Loucy (cell line): Measurements from ENCODE around the gene SOD2.

ENCODE experiments used
- H2AFZ ChIP-seq: fragments of 200-600 bp; sonication (generic); 2 replicates; pipeline ENCODE4 v1.6.0; 2016; ENCODE audit warnings: antibody characterized with exemption, mild to moderate bottlenecking, low read length, moderate library complexity
- H3F3A ChIP-seq: fragments of 200-600 bp; 2 replicates; pipeline ENCODE4 v1.6.0; 2016; ENCODE audit warnings: antibody characterized with exemption, low read depth, mild to moderate bottlenecking
- H3K27me3 ChIP-seq: fragments of 200-600 bp; sonication (generic); 2 replicates; pipeline ENCODE4 v1.6.1; 2014; ENCODE audit warnings: low read length, mild to moderate bottlenecking; ENCODE audit not compliant: insufficient read depth, poor library complexity, severe bottlenecking
- H3K36me3 ChIP-seq: fragments of 200-600 bp; sonication (generic); 2 replicates; pipeline ENCODE4 v1.6.1; 2016; ENCODE audit warnings: low read length; ENCODE audit not compliant: insufficient read depth
- H3K4me1 ChIP-seq: fragments of 200-600 bp; sonication (generic); 2 replicates; pipeline ENCODE4 v1.5.1; 2014; ENCODE audit warnings: low read length, mild to moderate bottlenecking; ENCODE audit not compliant: insufficient read depth, poor library complexity, severe bottlenecking
- H3K4me2 ChIP-seq: fragments of 200-600 bp; sonication (generic); 2 replicates; pipeline ENCODE4 v1.6.0; 2014; ENCODE audit warnings: antibody characterized with exemption, low read length, low read depth, mild to moderate bottlenecking; ENCODE audit not compliant: poor library complexity, severe bottlenecking
- H3K4me3 ChIP-seq: fragments of 200-600 bp; sonication (generic); 2 replicates; pipeline ENCODE4 v1.5.1; 2014; ENCODE audit warnings: low read length, mild to moderate bottlenecking, mixed read lengths; ENCODE audit not compliant: poor library complexity, severe bottlenecking
- H3K79me2 ChIP-seq: fragments of 200-600 bp; sonication (generic); 2 replicates; pipeline ENCODE4 v1.6.1; 2014; ENCODE audit warnings: low read length; ENCODE audit not compliant: insufficient read depth
- H3K9ac ChIP-seq: fragments of 200-600 bp; sonication (generic); 2 replicates; pipeline ENCODE4 v1.6.0; 2014; ENCODE audit warnings: mild to moderate bottlenecking, low read depth, low read length, moderate library complexity; ENCODE audit not compliant: poor library complexity, severe bottlenecking
- H3K9me2 ChIP-seq: fragments of 200-600 bp; sonication (generic); replicated peaks from 2 replicates; pipeline ENCODE4 v1.6.1; 2016; ENCODE audit warnings: low read depth, low read length, mixed read lengths
- H3K9me3 ChIP-seq: fragments of 200-600 bp; sonication (generic); 2 replicates; pipeline ENCODE4 v1.6.1; 2014; ENCODE audit warnings: mild to moderate bottlenecking, antibody characterized with exemption, low read length, low read depth; ENCODE audit not compliant: insufficient read depth
- H4K20me1 ChIP-seq: fragments of 200-600 bp; sonication (generic); 2 replicates; pipeline ENCODE4 v1.6.0; 2014; ENCODE audit warnings: antibody characterized with exemption, low read length, mild to moderate bottlenecking; ENCODE audit not compliant: insufficient read depth, poor library complexity, severe bottlenecking
- CTCF ChIP-seq: fragments of 200-600 bp; sonication (generic); conservative IDR thresholded peaks from 2 replicates; pipeline ENCODE4 v1.5.1; 2014; ENCODE audit warnings: mild to moderate bottlenecking, antibody characterized with exemption, low read length
- EZH2phosphoT487 ChIP-seq: fragments of 200-600 bp; IDR thresholded peaks from 2 replicates; pipeline ENCODE4 v1.6.1; 2018; ENCODE audit warnings: antibody characterized with exemption, mild to moderate bottlenecking, moderate library complexity, borderline replicate concordance

SOD2 gene

GRCh38 chr6:159655409-159655988, 37.5 kb downstream of the SOD2 start:
- H3K9me3 ChIP-seq: no peaks in the 10 kb centered on the region
- no peak overlapping the region for H3K4me3 ChIP-seq
- H3K79me2 ChIP-seq: no peaks in the 10 kb centered on the region

GRCh38 chr6:159654483-159655098, 38.5 kb downstream of the SOD2 start:
- Histone ChIP-seq H3F3A (peaks cover 4% of the 10 kb centered on the region; the same call in 1 of the 2 replicates), H3K4me1 (no peaks in the 10 kb centered on the region), H3K27me3 (no peaks in the 10 kb centered on the region), H3K36me3 (no peaks in the 10 kb centered on the region), H3K9me3 (no peaks in the 10 kb centered on the region), H4K20me1 (no peaks in the 10 kb centered on the region), H3K9me2 (no peaks in the 10 kb centered on the region), H3K4me3 (no peak overlapping the region), H3K79me2 (no peaks in the 10 kb centered on the region), H3K9ac (no peak overlapping the region), H3K4me2 (no peak overlapping the region), H2AFZ (no peak overlapping the region)
- peak; percentile 74 for TF ChIP-seq CTCF
- no peak for TF ChIP-seq EZH2phosphoT487

More at GRCh38 chr6:159655409-159655988, 37.5 kb downstream of the SOD2 start:
- Histone ChIP-seq H3K4me2 (no peak overlapping the region), H4K20me1 (no peaks in the 10 kb centered on the region), H3K27me3 (no peaks in the 10 kb centered on the region), H3K36me3 (no peaks in the 10 kb centered on the region), H3K4me1 (no peaks in the 10 kb centered on the region), H2AFZ (no peak overlapping the region), H3K9me2 (no peaks in the 10 kb centered on the region), H3F3A (peaks cover 4% of the 10 kb centered on the region; the same call in 1 of the 2 replicates), H3K9ac (no peak overlapping the region)
- TF ChIP-seq EZH2phosphoT487 (no peak), CTCF (no peak)

- no peak overlapping the region for H2AFZ ChIP-seq
- H3K9me2 ChIP-seq: no peaks in the 10 kb centered on the region
- H3K9ac ChIP-seq: no peak overlapping the region
- no peak overlapping the region for H3K4me3 ChIP-seq
- no peaks in the 10 kb centered on the region for H3K27me3 ChIP-seq
- H3K9me3 ChIP-seq: no peaks in the 10 kb centered on the region
- H3K4me2 ChIP-seq: no peak overlapping the region
- peaks cover 11% of the 10 kb centered on the region for H3K4me1 ChIP-seq
- no peaks in the 10 kb centered on the region for H3K79me2 ChIP-seq
- H4K20me1 ChIP-seq: no peaks in the 10 kb centered on the region
- TF ChIP-seq EZH2phosphoT487: no peak
- H3F3A ChIP-seq: peaks cover 4% of the 10 kb centered on the region; the same call in 1 of the 2 replicates
- H3K36me3 ChIP-seq: no peaks in the 10 kb centered on the region
Observed at GRCh38 chr6:159650314-159650713, 42.7 kb downstream of the SOD2 start.

GRCh38 chr6:159649441-159649840, 43.6 kb downstream of the SOD2 start:
- Histone ChIP-seq H3K4me1 (peaks cover 11% of the 10 kb centered on the region), H3K9me3 (no peaks in the 10 kb centered on the region), H2AFZ (no peak overlapping the region), H3K36me3 (no peaks in the 10 kb centered on the region), H4K20me1 (no peaks in the 10 kb centered on the region), H3K9ac (no peak overlapping the region), H3K27me3 (no peaks in the 10 kb centered on the region), H3F3A (peaks cover 4% of the 10 kb centered on the region; the same call in 1 of the 2 replicates), H3K4me2 (no peak overlapping the region), H3K4me3 (no peak overlapping the region), H3K9me2 (no peaks in the 10 kb centered on the region), H3K79me2 (no peaks in the 10 kb centered on the region)
- TF ChIP-seq CTCF (no peak), EZH2phosphoT487 (no peak)
